HG03103 (cell line): ENCODE measurements around the gene DDX51.
"Not testable (repeated sequence)": the region's sequence is repeated elsewhere in the genome, so short reads cannot be mapped to it uniquely, and the experiment has no call there.

ENCODE experiments used
- ATAC-seq: cut with Tn5 transposase; IDR thresholded peaks from one replicate; pipeline ENCODE4 v1.9.1; 2021; ENCODE audit warnings: low read depth; ENCODE audit not compliant: unreplicated experiment

Gene DDX51

DNA sequence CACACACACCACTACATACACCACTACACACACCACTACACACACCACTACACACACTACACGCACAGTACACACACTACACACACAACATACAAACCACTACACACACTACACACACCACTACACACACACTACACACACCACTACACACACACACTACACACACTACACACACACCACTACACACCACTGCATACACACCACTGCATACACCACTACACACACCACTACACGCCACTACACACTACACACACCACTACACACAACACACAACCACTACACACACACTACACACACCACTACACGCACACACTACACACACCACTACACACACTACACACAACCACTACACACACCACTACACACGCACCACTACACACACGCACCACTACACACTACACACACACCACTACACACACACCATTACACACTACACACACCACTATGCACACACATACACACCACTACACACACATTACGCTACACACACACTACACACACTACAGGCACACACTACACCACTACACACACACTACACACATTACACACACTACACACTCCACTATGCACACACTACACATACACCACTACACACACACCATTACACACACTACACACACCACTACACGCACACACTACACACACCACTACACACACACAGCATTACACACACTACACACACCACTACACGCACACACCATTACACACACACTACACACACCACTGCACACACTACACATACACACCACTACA is 12.6 kb upstream of the DDX51 start:
- no peak for ATAC-seq

DNA sequence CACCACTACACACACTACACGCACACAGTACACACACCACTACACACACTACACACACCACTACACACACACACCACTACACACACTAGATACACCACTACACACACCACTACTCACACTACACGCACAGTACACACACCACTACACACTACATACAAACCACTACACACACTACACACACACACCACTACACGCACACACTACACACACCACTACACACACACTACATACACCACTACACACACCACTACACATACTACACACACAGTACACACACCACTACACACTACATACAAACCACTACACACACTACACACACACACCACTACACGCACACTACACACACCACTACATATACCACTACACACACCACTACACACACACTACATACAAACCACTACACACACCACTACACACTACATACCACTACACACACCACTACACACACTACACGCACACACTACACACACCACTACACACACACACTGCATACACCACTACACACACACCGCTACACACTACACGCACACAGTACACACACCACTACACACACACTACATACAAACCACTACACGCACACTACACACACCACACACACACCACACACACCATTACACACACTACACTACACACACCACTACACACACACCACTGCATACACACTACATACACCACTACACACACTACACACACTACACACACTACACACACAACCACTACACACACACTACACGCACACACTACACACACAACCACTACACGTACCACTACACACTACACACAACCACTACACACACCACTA is 11.9 kb upstream of the DDX51 start:
- no peak for ATAC-seq

DNA sequence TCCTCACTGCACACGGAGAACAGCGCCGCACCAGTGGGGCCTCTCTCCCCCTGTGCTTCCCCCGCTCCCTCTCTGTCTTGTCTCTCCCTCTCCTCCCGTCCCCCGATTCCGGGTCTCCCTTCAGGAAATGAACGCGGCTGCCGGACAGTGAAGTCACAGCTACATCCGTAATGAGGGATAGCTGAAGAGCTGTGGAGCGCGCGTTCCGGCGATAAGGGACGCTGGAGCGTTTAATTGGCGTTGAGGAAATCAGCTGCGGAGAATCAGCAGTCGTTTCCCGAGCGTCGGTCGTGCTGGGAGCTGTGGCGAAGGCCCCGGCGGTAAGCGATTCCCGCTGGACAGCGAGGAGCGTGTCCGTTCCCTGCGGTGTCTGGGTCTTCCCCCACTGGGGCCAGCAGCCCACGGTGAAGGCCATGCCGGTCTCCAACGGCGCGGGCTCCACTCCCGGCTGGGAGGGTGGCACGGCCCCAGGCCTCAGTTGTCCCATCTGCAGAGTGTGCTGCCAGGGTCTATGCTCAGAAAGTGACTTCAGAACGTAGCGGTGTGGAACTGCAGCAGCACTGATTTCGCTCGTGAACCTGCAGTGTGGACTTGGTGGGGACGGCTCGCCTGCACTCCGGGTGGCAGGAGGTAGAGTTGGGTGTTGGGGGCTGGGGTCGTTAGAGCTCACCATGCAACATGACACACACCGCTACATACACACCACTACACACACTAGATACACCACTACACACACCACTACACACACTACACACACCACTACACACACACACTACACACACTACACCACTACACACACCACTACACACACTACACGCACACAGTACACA is 11.0 kb upstream of the DDX51 start:
- no peak for ATAC-seq

DNA sequence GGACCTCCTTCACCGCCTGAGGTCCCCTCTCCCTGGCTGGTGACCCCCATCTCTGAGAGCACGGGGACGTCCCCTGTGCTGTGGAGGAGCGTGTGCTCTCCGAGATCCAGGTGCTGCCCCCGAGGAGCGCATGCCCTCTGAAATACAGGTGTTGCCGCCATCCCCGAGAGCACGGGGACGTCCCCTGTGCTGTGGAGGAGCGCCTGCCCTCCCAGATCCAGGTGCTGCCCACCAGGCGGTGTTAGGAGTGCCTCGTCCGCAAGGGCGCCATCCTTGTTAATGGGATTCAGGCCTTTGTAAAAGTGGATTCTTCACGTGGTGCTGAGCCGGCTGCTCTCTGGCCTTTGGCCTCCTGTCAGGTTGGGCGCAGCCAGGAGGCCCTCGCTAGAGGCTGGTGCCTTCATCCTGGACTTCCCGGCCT is 10.2 kb upstream of the DDX51 start:
- ATAC-seq: peak; percentile 27

DNA sequence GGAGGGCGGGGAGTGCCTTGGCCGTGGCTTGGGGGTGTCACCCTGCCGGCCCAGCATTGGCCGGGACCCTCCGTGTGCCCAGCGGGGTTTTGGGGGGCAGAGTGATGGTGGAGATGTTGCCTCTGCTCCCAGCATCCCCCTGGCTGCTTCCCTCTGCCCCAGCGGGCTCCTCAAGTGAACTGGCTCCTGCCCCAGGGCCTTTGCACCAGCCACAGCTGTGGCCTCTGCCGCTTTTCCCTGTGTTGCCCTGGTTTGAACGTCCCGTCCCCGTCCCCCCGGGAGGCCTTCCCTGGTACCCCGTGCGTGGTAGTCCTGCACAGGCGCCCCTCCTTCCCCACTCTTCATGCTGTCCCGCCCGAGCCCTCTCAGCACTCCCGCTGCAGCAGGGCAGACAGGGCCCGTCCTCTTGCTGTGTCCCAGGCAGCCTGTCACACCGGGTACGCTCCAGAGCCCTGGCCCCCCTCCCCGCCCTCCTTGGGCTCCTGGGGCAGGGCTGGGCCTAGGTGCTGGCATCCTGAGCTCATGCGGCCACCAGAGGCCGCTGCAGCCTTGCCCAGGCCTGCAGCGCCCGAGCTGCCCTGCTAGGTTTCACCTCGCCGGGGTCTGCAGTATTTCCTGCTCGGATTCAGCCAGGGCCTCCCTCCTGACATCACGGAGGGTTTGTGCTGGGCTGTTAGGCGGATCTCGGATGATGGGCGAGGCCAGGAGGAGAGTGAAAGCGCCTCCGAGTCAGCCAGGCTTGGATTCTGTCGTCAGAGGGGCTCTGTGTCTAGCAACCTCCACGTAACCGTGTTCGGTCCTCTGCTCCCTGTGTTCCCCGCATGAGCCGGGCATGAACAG is 9.6 kb upstream of the DDX51 start:
- ATAC-seq: peak; percentile 83

DNA sequence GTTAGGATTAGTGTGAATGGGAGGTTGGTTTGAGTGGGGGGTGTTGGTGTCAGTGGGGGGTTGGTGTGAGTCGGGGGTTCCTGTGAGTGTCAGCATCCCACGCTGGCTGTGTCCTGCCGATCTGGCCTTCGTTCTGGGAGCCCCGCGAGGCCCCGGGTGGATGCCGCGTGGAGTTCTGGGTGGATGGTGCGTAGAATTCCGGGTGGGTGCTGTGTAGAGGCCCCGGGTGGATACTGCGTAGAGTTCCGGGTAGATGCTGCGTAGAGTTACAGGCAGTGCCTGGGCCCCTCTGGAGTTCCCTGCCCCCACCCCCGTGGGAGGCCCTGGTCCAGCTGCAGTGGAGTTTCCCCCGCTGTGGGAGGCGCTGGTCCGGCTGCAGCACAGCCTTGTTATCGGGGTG is 8.8 kb upstream of the DDX51 start:
- ATAC-seq: no peak

DNA sequence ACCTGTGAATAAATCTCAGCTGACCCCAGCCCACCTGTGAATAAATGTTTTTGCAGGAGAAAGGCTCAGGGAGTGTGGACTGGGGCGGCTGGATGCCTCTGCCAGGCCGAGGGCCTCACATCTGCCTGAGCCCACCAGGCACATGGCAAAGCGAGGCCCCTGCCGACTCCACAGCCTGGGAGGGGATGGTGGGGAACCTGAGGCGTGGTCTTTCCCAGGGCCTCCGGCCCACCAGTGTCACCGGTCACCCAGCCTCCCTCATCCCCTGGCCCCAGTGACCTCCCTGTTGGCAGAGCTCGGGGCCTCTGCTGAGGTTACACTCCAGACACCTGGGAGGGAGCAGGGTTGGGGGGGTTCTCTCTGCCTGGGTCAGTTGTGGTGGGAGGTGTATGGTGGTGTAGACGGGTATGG is 8.3 kb upstream of the DDX51 start:
- ATAC-seq: no peak

DNA sequence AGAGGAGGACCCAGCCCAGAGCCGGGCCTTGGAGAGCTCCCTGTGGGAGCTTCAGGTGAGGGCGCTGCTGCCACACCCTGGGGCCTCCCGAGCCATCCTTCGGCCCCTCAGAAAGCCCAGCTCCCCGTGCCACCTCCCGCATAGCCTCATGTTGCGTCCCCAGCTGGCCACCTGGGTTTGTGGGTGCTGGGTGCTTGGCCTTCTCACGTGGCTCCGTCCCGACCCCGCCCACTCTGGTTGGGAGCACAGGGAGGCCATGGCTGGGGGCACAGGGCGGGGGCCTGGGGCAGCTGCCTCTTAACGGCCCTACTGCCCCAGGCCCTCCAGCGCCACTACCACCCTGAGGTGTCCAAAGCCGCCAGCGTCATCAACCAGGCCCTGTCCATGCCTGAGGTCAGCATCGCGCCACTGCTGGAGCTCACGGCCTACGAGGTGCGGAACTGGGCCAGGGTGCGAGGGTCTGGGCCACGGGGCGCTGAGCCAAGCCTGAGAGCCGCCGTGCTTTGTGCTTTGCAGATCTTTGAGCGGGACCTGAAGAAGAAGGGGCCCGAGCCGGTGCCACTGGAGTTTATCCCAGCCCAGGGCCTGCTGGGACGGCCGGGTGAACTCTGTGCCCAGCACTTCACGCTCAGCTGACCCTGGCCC is 7.8 kb upstream of the DDX51 start:
- ATAC-seq: no peak

DNA sequence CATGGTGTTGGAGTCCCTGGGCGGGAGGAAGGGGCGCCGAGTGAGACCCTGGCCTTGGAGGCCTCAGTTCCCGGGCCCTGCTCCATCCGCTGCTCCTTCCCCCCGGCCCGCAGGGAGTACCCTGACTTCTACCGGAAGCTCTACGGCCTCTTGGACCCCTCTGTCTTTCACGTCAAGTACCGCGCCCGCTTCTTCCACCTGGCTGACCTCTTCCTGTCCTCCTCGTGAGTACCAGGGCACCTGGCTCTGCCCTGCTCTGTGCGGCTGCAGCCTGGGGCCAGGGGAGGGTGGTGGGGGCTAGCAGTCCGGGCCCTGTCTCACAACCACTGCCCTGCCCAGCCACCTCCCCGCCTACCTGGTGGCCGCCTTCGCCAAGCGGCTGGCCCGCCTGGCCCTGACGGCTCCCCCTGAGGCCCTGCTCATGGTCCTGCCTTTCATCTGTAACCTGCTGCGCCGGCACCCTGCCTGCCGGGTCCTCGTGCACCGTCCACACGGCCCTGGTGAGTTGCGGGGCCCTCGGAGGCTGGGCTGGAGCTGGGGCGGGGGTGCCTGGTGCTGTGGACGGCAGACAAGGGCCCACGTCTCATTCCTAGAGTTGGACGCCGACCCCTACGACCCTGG is 7.1 kb upstream of the DDX51 start:
- ATAC-seq: no peak

DNA sequence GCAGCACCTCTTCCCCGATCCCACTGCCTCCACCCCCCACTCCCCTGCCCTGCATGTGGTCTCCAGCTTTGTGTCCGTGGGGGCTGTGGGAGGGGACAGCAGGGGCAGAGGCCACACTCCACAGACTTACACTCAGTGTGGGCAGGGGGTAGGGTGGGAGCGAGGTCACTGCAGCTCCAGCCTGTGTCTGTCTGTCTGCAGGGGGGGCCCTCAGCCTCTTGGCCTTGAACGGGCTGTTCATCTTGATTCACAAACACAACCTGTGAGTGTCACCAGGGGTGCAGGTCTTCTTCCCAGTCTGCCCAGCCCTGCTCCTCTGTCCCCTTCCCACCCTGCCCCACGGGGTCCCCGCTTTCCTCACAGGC is 6.6 kb upstream of the DDX51 start:
- no peak for ATAC-seq

DNA sequence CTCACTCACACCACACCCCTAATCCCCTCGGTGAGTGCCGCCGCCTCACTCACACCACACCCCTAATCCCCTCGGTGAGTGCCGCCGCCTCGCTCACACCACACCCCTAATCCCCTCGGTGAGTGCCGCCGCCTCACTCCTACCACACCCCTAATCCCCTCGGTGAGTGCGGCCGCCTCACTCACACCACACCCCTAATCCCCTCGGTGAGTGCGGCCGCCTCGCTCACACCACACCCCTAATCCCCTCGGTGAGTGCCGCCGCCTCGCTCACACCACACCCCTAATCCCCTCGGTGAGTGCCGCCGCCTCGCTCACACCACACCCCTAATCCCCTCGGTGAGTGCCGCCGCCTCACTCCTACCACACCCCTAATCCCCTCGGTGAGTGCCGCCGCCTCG is 5.4 kb upstream of the DDX51 start:
- ATAC-seq: not testable (repeated sequence)

DNA sequence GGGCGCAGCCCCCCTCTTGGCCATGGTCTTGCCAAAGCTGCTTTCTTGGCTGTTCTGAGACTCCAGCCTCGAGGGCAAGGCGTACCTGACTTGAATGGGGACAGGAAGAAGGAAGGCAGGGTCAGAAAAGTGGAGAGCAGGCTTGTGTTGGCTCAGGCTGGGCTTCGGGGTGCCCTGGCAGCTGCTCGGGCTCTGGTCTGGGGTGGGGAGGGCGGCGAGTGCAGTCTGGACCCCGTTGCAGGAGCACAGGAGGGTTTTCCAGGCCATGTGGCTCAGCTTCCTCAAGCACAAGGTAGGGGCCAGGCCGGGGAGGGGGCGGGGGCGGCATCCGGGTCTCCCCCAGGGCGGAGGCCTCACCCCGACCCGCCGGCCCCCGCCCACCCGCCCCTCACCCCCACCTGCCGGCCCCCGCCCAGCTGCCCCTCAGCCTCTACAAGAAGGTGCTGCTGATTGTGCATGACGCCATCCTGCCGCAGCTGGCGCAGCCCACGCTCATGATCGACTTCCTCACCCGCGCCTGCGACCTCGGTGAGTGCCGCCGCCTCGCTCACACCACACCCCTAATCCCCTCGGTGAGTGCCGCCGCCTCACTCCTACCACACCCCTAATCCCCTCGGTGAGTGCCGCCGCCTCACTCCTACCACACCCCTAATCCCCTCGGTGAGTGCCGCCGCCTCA is 4.4 kb upstream of the DDX51 start:
- ATAC-seq: no peak

DNA sequence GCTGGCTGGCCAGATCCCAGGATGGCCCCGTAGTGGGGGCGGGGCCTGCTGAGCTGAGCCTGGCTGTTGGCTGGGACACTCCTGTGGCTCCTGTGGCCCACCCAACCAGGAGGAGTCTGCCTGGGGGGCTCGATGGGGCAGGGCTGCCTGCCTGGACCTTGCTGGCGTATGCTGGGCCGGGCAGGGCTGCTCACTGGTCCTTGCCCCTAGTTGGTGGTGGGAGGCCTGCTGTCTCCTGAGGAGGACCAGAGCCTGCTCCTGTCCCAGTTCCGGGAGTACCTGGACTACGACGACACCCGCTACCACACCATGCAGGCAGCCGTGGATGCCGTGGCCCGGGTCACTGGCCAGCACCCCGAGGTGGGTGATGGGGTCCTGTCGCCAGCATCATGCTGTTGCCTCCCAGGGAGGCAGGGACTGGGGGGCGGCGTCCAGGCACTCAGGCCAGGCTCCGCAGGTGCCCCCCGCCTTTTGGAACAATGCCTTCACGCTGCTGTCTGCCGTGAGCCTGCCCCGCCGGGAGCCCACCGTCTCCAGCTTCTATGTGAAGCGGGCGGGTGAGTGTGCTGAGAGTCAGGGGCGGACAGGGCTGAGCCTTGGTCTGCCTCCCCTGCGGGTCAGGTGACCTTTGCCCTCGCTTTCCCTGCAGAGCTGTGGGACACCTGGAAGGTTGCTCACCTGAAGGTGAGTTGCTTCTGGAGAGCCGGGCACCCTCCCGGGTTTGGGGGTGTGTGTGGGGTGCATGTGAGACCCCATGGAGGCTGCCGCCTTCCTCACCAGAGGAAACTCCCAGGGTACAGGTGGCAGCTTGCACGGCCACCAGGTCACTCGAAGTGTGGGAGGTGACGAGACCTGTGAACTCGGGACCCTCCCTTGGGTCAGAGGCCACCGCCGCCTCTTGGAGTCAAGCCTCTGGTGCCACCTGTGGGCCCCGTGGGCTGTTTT is 3.6 kb upstream of the DDX51 start:
- ATAC-seq: no peak

DNA sequence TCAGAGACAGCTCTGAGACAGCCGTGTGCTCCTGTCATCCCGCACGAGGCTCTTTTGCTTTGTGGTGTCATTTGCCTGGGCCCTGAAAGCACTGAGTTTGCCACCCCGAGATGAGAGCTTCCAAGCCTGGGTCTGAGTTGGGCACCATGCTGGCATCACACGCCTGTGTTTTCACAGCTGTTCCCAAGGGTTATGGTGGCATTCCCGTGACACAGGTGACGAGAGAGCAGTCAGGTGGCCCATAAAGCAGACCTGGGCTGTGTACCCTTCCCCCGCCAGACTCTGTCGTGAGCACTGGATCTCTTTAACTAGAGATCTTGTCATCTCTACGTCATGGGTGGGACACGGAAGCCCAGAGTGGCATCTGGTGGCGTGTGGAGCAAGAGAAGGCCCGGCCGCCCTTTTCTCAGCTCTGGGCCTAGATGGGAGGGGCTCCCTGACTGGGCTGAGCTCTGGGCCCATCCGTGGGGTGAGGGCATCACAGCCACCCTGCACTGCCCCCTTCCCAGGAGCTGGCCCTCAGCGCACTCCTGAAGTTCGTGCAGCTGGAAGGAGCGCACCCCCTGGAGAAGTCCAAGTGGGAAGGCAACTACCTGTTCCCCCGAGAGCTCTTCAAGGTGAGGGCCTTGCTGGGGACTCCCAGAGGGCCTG is 2.8 kb upstream of the DDX51 start:
- ATAC-seq: no peak

DNA sequence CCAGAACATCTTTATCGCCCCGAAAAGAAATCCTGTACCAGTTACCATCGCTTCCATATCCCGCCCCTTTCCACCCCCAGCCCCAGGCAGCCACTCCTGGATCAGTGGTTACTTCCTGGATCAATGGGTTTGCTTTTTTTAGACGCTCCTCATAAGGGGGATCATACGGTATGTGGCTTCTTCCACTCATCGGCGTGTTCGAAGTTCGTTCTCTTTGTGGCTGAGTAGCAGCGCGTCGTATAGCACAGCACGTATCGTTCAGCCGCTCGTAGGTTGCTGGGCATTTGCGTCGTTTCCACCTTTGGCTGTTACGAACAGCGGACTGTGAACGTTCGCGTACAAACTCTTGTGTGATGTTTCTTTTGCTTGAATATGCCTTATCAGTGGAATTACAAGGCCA is 2.0 kb upstream of the DDX51 start:
- ATAC-seq: no peak

DNA sequence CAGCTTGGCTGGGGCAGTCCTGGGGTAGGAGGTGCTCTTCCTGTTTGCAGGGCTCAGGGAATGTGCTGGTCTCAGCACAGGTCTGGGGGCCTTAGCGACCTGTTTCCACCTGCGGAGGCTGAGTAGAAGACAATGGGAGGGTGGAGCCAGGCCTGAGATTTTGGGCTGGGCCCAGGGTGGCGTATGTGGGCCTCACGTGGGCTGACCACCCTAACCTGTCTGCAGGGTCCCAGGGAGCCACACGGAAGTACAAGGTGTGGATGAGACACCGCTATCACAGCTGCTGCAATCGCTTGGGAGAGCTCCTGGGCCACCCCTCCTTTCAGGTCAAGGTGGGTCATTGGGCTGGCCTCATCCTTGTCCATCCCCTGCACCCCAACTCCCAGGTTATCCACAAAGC is 1.2 kb upstream of the DDX51 start:
- ATAC-seq: no peak

DNA sequence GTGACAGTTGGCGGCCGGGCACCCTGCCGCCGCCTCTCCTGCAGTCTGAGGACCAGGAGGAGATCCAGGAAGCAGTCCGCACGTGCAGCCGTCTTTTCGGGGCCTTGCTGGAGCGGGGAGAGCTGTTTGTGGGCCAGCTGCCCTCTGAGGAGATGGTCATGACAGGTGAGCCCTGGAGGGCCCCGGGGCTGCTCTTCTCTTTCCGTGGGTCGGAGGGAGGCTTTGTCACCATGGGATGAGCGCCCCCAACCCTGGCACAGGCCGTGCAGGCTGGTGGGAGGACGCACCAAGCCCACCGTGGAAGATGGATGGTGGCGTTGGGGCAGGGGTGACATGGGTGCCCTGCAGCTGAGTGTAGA is 670 bp upstream of the DDX51 start:
- ATAC-seq: no peak
